ENCODE measurements around the gene CLSTN2. TPM values are rescaled to one million over a fixed set of nuclear protein-coding genes. Genes with fewer than 3 reads are reported as not detected.

Gene CLSTN2
- total RNA-seq, 1 donor from 2014 or later: 0.74 TPM

GRCh38 chr3:140294058-140294457 is 359.1 kb downstream of the CLSTN2 start:
- peaks cover 11% of the 10 kb centered on the region for H3K4me1 Mint-ChIP-seq (ENCODE audit: unreplicated experiment)

GRCh38 chr3:140296796-140297352 is 361.9 kb downstream of the CLSTN2 start:
- no peak for DNase-seq (ENCODE audit: low spot score)
- H3K27me3 Mint-ChIP-seq (ENCODE audit: unreplicated experiment): peaks cover 2% of the 10 kb centered on the region
- no peaks in the 10 kb centered on the region for H3K9me3 Mint-ChIP-seq (ENCODE audit: unreplicated experiment)
- peaks cover 4% of the 10 kb centered on the region for H3K4me1 Mint-ChIP-seq (ENCODE audit: unreplicated experiment)
- TF ChIP-seq CTCF (IDR thresholded peaks at IDR 0.05; ENCODE audit: unreplicated experiment): no peak
- no peak overlapping the region for H3K4me3 Mint-ChIP-seq (ENCODE audit: unreplicated experiment)
- H3K36me3 Mint-ChIP-seq (ENCODE audit: low read depth, unreplicated experiment): peaks cover 4% of the 10 kb centered on the region
- no peak overlapping the region for H3K27ac Mint-ChIP-seq (ENCODE audit: unreplicated experiment)

More at GRCh38 chr3:140294058-140294457, 359.1 kb downstream of the CLSTN2 start:
- Mint-ChIP-seq H3K36me3 (ENCODE audit: low read depth, unreplicated experiment) (peaks cover 4% of the 10 kb centered on the region), H3K4me3 (ENCODE audit: unreplicated experiment) (no peak overlapping the region), H3K27me3 (ENCODE audit: unreplicated experiment) (peaks cover 3% of the 10 kb centered on the region), H3K27ac (ENCODE audit: unreplicated experiment) (no peak overlapping the region), H3K9me3 (ENCODE audit: unreplicated experiment) (no peaks in the 10 kb centered on the region)
- no peak for TF ChIP-seq CTCF (IDR thresholded peaks at IDR 0.05; ENCODE audit: unreplicated experiment)
- no peak for DNase-seq (ENCODE audit: low spot score)

- DNase-seq (ENCODE audit: low spot score): no peak
- H3K4me1 Mint-ChIP-seq (ENCODE audit: unreplicated experiment): no peaks in the 10 kb centered on the region
- no peaks in the 10 kb centered on the region for H3K36me3 Mint-ChIP-seq (ENCODE audit: low read depth, unreplicated experiment)
- no peak overlapping the region for H3K4me3 Mint-ChIP-seq (ENCODE audit: unreplicated experiment)
- H3K27me3 Mint-ChIP-seq (ENCODE audit: unreplicated experiment): peaks cover 4% of the 10 kb centered on the region
- no peak for TF ChIP-seq CTCF (IDR thresholded peaks at IDR 0.05; ENCODE audit: unreplicated experiment)
- H3K9me3 Mint-ChIP-seq (ENCODE audit: unreplicated experiment): no peaks in the 10 kb centered on the region
- H3K27ac Mint-ChIP-seq (ENCODE audit: unreplicated experiment): no peak overlapping the region
Measured at GRCh38 chr3:140298043-140298442, 363.1 kb downstream of the CLSTN2 start.

GRCh38 chr3:140298569-140299070 is 363.6 kb downstream of the CLSTN2 start:
- H3K4me3 Mint-ChIP-seq (ENCODE audit: unreplicated experiment): no peak overlapping the region
- no peaks in the 10 kb centered on the region for H3K4me1 Mint-ChIP-seq (ENCODE audit: unreplicated experiment)
- H3K27ac Mint-ChIP-seq (ENCODE audit: unreplicated experiment): no peak overlapping the region
- H3K27me3 Mint-ChIP-seq (ENCODE audit: unreplicated experiment): peaks cover 4% of the 10 kb centered on the region
- no peak for DNase-seq (ENCODE audit: low spot score)
- H3K36me3 Mint-ChIP-seq (ENCODE audit: low read depth, unreplicated experiment): no peaks in the 10 kb centered on the region
- H3K9me3 Mint-ChIP-seq (ENCODE audit: unreplicated experiment): no peaks in the 10 kb centered on the region
- TF ChIP-seq CTCF (IDR thresholded peaks at IDR 0.05; ENCODE audit: unreplicated experiment): no peak

- peaks cover 8% of the 10 kb centered on the region for H3K4me1 Mint-ChIP-seq (ENCODE audit: unreplicated experiment)
- TF ChIP-seq CTCF (IDR thresholded peaks at IDR 0.05; ENCODE audit: unreplicated experiment): no peak
- H3K27me3 Mint-ChIP-seq (ENCODE audit: unreplicated experiment): peaks cover 4% of the 10 kb centered on the region
- H3K27ac Mint-ChIP-seq (ENCODE audit: unreplicated experiment): no peak overlapping the region
- no peaks in the 10 kb centered on the region for H3K9me3 Mint-ChIP-seq (ENCODE audit: unreplicated experiment)
- H3K4me3 Mint-ChIP-seq (ENCODE audit: unreplicated experiment): no peak overlapping the region
- H3K36me3 Mint-ChIP-seq (ENCODE audit: low read depth, unreplicated experiment): no peaks in the 10 kb centered on the region
- no peak for DNase-seq (ENCODE audit: low spot score)
Measured at GRCh38 chr3:140303875-140304274, 368.9 kb downstream of the CLSTN2 start.
